HG02852 (cell line): ENCODE data around the gene TSHZ2.
"Not testable (repeated sequence)": the region's sequence is repeated elsewhere in the genome, so short reads cannot be mapped to it uniquely, and the experiment has no call there.

Experiments
- ATAC-seq: cut with Tn5 transposase; IDR thresholded peaks from one replicate; pipeline ENCODE4 v1.9.1; 2021; ENCODE audit warnings: mild to moderate bottlenecking, moderate library complexity; ENCODE audit not compliant: unreplicated experiment

The TSHZ2 gene

DNA sequence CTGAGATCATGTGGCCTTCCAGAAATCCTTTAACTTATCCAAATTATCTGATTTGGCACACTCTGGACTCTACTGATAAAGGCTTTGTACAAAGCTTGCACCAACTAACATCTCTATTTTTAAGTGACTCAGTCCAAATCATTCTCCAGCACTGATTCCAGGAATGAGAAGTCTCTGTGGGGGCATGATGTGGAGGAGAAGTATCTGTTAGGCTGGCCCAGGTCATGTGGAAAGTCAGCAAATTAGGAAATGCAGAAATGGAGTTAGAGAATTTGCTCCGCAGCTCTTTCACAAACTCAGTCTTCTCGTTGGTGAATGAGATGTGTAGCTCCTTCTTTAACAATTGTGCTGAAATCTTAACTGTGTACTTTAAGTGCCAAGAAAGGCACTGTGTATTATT lies 455.8 kb downstream of the TSHZ2 start:
- ATAC-seq, result no peak

DNA sequence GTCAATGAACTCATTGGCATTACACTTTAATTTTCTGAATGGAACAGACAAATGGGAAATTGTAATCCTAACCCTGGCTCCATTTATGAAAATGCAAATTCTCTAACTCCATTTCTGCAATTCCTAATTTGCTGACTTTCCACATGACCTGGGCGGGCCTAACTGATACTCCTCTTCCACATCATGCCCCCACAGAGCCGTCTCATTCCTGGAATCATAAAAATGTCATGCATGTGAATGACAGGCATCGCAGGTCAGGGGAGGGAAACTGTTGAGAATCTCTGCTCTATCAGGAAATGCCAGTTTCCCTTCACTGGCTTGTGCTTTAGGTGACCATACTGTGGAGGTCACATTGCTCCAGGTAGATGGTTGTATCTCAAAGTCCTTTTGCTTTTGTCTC lies 456.4 kb downstream of the TSHZ2 start:
- no peak for ATAC-seq

GRCh38 chr20:53428996-53429395 lies 456.8 kb downstream of the TSHZ2 start:
- no peak for ATAC-seq

GRCh38 chr20:53434662-53435061 lies 462.5 kb downstream of the TSHZ2 start:
- no peak for ATAC-seq

DNA sequence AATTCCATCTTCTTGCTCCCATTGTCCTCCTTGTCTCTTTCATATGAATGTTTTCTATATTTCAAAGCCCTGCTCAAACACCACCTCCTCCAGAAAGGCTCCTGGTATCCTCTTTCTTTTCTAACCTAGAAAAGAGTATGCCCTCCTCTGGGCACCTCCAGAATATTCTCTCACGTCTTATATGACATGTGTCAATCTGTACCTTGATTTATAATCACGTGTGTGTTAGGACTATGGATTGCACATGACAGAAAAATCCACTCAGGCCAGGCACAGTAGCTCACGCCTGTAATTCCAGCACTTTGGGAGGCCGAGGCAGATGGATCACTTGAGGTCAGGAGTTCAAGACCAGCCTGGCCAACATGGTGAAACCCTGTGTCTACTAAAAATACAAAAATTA lies 464.8 kb downstream of the TSHZ2 start:
- ATAC-seq, result not testable (repeated sequence)

- ATAC-seq, result no peak
These were observed 466.2 kb downstream of the TSHZ2 start for GRCh38 chr20:53438368-53438767.

GRCh38 chr20:53439046-53439445 lies 466.9 kb downstream of the TSHZ2 start:
- ATAC-seq, result no peak

- ATAC-seq, result no peak
These were observed 467.5 kb downstream of the TSHZ2 start for GRCh38 chr20:53439616-53440015.

DNA sequence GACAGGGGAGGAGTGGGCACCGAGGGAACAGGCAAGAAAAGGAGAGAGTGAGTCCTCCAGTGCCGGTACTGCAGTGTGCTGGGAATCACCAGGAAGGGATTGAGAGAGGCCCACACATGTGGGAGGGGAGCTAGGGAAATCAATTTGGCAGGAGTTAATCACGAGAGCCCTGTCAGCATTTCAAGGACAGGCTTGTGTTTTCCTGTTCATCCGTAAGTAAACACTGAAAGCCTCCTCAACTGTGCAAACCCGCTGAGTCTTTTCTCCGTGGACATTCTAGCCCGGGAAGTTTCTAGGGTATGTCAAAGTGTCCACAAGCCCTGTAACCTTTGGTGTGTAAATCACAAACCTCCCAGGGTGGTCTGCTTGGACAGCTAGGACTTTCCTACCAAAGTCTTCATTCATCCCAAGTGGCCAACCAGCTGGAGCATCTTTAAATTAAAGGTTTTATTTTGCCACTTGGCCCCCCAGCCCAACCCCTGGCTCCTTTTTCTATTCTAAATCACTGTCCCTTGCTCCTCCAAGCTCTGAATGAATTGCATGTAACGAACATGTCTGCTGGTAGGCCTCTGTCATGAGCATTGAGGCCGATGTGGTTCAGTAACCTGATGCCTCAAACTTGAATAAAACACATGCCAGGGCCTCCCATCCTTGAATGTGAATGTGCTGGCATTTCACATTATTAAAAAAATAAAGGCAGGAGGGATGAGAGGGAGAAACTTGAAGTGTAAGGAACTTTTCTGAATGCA lies 472.4 kb downstream of the TSHZ2 start:
- no peak for ATAC-seq

- no peak for ATAC-seq
These were observed 473.2 kb downstream of the TSHZ2 start for GRCh38 chr20:53445321-53445731.

GRCh38 chr20:53445932-53446331 lies 473.8 kb downstream of the TSHZ2 start:
- ATAC-seq, result no peak

- ATAC-seq, result no peak
These were observed 475.2 kb downstream of the TSHZ2 start for GRCh38 chr20:53447316-53447715.

GRCh38 chr20:53448426-53448825 lies 476.3 kb downstream of the TSHZ2 start:
- no peak for ATAC-seq

DNA sequence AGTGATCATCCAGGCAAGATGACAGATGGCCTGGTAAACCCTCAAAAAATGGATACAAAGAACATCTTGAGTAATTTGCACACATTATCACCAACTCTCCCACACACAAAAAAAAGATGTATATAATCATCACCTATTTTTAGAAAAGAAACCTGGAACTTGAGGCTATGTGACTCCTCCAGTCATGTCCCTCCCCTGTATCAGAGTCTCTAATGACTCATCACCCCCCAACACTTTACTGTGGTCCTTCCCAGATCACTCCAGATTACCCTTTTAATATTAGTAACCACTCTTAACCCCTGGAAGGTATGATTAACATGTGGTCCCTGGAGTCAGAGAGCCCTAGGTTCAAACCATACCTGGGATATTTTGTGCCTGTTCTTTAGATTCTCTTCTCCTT lies 476.7 kb downstream of the TSHZ2 start:
- ATAC-seq, result no peak

- ATAC-seq, result no peak
These were observed 480.9 kb downstream of the TSHZ2 start for GRCh38 chr20:53453076-53453475.

DNA sequence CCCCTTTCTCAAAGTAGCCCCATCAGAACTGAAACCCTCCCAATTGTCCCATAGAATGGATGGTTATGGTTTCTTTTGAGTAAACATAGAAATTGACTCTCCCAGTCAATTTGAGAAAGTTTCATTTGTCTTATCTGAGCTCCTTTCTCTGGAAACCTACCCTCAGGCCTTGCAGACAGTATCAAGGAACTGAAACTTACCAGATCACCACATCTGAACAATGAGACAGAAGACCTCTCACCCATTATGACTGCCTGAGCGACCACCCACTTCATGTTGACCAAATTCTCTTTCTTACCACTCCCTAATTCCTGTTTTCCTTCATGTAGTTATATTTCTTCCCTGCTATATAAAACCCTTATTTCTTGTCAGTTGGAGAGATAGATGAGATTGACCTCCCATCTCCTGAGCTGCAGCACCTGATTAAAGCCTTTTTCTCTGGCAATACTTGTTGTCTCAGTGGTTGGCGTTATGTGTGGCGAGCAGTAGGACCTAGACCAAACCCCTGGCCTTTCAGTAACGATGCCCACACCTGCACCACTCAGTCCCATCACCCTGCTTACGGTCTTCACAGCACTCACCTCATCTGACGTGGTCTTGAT lies 482.6 kb downstream of the TSHZ2 start:
- no peak for ATAC-seq

DNA sequence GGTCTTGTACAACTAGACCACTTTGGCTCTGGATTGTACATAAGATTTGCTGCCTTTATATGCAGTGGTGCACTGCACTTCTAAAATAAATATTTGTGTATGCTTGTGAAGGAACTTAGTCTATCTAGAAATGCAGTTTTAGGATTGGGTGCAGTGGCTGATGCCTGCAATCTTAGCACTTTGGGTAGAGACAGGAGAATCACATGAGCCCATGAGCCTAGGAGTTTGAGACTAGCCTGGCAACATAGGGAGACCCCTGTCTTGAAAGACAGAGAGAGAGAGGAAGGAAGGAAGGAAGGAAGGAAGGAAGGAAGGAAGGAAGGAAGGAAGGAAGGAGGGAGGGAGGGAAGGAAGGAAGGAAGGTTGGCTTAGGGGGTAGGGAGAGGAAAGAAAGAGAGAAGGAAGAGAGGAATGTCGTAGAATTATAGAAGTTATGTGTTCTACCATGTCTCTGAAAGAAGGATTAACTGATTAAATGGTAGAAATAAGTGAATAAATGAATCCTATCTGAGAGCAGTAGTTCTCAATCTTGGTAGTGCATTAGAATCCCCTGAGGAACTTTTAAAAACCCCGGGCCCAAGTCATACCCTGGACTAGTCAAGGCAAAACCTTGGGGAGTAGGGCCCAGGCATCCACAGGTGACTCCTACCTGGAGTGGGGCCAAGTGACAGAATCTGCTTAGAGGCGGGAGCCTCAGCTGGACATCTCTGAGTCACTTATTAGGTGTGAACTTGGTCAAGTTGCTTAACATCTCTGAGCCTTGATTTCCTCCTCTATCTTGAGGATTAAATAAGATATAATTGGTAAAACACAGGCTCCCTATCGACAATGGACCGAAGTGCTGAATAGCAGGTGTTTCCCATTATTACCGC lies 491.2 kb downstream of the TSHZ2 start:
- no peak for ATAC-seq

- ATAC-seq, result no peak
These were observed 494.1 kb downstream of the TSHZ2 start for GRCh38 chr20:53466279-53466678.

GRCh38 chr20:53468587-53468986 lies 496.4 kb downstream of the TSHZ2 start:
- no peak for ATAC-seq

GRCh38 chr20:53472859-53473258 lies 500.7 kb downstream of the TSHZ2 start:
- not testable (repeated sequence) for ATAC-seq

DNA sequence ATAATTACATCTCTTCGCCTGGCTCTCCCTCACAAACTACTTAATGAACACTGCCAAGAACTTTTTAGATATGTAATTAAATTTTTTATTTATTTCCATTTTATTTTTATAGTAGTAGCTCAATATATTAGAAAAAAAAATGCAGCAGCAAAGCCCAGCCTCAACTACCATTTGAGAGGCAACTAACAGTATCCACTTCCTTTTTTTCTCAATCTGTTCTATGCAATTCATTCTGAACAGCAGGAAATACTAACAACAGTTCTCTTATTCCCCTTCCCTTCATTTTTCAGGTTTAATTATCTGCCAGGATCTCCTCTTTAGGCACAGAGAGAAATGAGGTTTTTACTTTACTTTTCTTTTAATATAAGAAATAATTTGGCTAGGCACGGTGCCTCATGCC lies 508.8 kb downstream of the TSHZ2 start:
- ATAC-seq, result no peak
